GM12878 (cell line): ENCODE measurements around the gene ADGRV1.

Experiments
- ASH2L ChIP-seq: fragments of 300-600, 200-600 bp; sonication (generic); IDR thresholded peaks from 2 replicates; pipeline ENCODE4 v1.6.1; 2017; ENCODE audit warnings: low read depth, mild to moderate bottlenecking, borderline replicate concordance
- BRCA1 ChIP-seq: IDR thresholded peaks from 2 replicates; pipeline ENCODE4 v1.6.1; 2011; ENCODE audit warnings: low read depth, low read length, improper control_type of control experiment
- CEBPB ChIP-seq, 2 experiments: fragments of 150-350 bp in 1 of 2; IDR thresholded peaks; 2 replicates each; pipeline ENCODE4 v1.6.1; 2012 to 2014; ENCODE audit warnings: low read depth in 2 of 2, low read length in 2 of 2, borderline replicate concordance in 1 of 2, inconsistent platforms in 1 of 2
- EP300 ChIP-seq, 2 experiments: fragments of 150-350 bp in 1 of 2; IDR thresholded peaks; 2 replicates each; pipeline ENCODE4 v1.6.1; 2011 to 2012; ENCODE audit warnings: low read depth in 2 of 2, low read length in 2 of 2, borderline replicate concordance in 1 of 2, improper control_type of control experiment in 1 of 2, inconsistent platforms in 1 of 2; ENCODE audit not compliant: control insufficient read depth in 1 of 2
- IRF4 ChIP-seq: IDR thresholded peaks from 2 replicates; pipeline ENCODE4 v1.6.1; 2011; ENCODE audit warnings: low read depth, low read length
- PAX8 ChIP-seq: fragments of 450-650 bp; IDR thresholded peaks from 2 replicates; pipeline ENCODE4 v1.6.1; 2017; ENCODE audit warnings: mild to moderate bottlenecking, moderate library complexity
- POLR2A ChIP-seq: IDR thresholded peaks from 2 replicates; pipeline ENCODE4 v1.6.1; 2011; ENCODE audit warnings: low read depth, mild to moderate bottlenecking, low read length
- POLR2AphosphoS5 ChIP-seq: IDR thresholded peaks from 2 replicates; pipeline ENCODE4 v1.6.1; 2011; ENCODE audit warnings: mild to moderate bottlenecking, low read length, inconsistent platforms
- RAD51 ChIP-seq: fragments of 450-650 bp; IDR thresholded peaks from 2 replicates; pipeline ENCODE4 v1.6.1; 2016; ENCODE audit warnings: moderate library complexity, mild to moderate bottlenecking, inconsistent platforms
- YY1 ChIP-seq: IDR thresholded peaks from 2 replicates; pipeline ENCODE4 v1.6.1; 2011; ENCODE audit warnings: low read depth, mild to moderate bottlenecking, low read length
- ZNF207 ChIP-seq: fragments of 450-650 bp; IDR thresholded peaks from 2 replicates; pipeline ENCODE4 v1.6.1; 2014; ENCODE audit warnings: antibody characterized with exemption, mild to moderate bottlenecking, borderline replicate concordance
- TF ChIP-seq, protein P1 (sequence below), 3 experiments: IDR thresholded peaks in 2 of 3; conservative IDR thresholded peaks in 1 of 3; 2 replicates each; pipeline ENCODE4 v1.5.1; 2011; ENCODE audit warnings: low read depth in 3 of 3, low read length in 3 of 3, mild to moderate bottlenecking in 3 of 3, control low read depth in 2 of 3, moderate library complexity in 2 of 3, inconsistent platforms in 1 of 3, mixed read lengths in 1 of 3; ENCODE audit not compliant: control insufficient read depth in 2 of 3, insufficient read depth in 1 of 3; ENCODE audit errors: extremely low read depth in 1 of 3
- TF ChIP-seq, protein P2 (sequence below): IDR thresholded peaks from 2 replicates; pipeline ENCODE4 v1.6.1; 2012; ENCODE audit warnings: low read depth, low read length, improper control_type of control experiment

DNA sequence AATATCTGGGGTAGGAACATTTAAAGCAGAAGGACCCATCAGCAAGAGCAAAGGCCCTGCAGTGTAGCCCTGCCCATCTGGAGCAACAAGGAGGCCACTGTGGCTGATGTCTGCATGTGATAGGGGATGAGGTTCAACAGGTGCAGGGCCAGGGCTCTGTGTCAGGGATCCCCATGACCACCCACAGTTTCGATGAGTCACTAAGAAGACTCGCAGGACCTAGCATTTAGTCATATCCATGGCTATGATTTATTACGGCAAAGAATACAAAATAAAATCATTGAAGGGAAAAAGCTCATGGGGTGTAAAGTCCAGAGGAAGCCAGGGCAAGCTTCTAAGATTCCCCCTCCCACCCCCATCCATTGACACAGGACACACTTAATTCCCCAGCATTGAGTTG lies 188.6 kb downstream of the ADGRV1 start:
- TF ChIP-seq IRF4: no peak
- TF ChIP-seq PAX8: no peak
- TF ChIP-seq RAD51: no peak
- no peak for TF ChIP-seq BRCA1
- TF ChIP-seq ZNF207: no peak
- TF ChIP-seq, protein P1, sequence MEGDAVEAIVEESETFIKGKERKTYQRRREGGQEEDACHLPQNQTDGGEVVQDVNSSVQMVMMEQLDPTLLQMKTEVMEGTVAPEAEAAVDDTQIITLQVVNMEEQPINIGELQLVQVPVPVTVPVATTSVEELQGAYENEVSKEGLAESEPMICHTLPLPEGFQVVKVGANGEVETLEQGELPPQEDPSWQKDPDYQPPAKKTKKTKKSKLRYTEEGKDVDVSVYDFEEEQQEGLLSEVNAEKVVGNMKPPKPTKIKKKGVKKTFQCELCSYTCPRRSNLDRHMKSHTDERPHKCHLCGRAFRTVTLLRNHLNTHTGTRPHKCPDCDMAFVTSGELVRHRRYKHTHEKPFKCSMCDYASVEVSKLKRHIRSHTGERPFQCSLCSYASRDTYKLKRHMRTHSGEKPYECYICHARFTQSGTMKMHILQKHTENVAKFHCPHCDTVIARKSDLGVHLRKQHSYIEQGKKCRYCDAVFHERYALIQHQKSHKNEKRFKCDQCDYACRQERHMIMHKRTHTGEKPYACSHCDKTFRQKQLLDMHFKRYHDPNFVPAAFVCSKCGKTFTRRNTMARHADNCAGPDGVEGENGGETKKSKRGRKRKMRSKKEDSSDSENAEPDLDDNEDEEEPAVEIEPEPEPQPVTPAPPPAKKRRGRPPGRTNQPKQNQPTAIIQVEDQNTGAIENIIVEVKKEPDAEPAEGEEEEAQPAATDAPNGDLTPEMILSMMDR (IDR thresholded peaks at IDR 0.05 in 2 of 3, conservative IDR thresholded peaks at IDR 0.05 in 1 of 3; ENCODE audit: control insufficient read depth in 2 of 3, extremely low read depth in 1 of 3, insufficient read depth in 1 of 3, low read depth in 3 of 3, low read length in 3 of 3): no peak
- no peak for TF ChIP-seq POLR2AphosphoS5
- no peak for TF ChIP-seq POLR2A
- no peak for TF ChIP-seq EP300 (IDR thresholded peaks at IDR 0.05; ENCODE audit: borderline replicate concordance in 1 of 2, control insufficient read depth in 1 of 2, low read depth in 2 of 2, low read length in 2 of 2)
- no peak for TF ChIP-seq CEBPB (IDR thresholded peaks at IDR 0.05; ENCODE audit: borderline replicate concordance in 1 of 2, low read depth in 2 of 2, low read length in 2 of 2)
- TF ChIP-seq YY1: no peak
- TF ChIP-seq, protein P2, sequence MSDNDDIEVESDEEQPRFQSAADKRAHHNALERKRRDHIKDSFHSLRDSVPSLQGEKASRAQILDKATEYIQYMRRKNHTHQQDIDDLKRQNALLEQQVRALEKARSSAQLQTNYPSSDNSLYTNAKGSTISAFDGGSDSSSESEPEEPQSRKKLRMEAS: no peak
- TF ChIP-seq ASH2L: no peak
